Type B pancreatic cell (in vitro differentiated cells): ENCODE data around the gene ZNF835. TPM values are rescaled to one million over a fixed set of nuclear protein-coding genes. Genes with fewer than 3 reads are reported as not detected.

Source experiments
- DNase-seq: peaks from one replicate; pipeline ENCODE4 v3.0.0; 2021; ENCODE audit warnings: mixed read lengths; ENCODE audit not compliant: unreplicated experiment; ENCODE audit errors: extremely low spot score
- H3K27ac Mint-ChIP-seq: 2 replicates; pipeline ENCODE4 v1.8.0; 2021; ENCODE audit warnings: mild to moderate bottlenecking, mixed read lengths
- H3K27me3 Mint-ChIP-seq: 2 replicates; pipeline ENCODE4 v1.8.0; 2021; ENCODE audit warnings: mixed read lengths
- H3K36me3 Mint-ChIP-seq: 2 replicates; pipeline ENCODE4 v1.8.0; 2021; ENCODE audit warnings: mixed read lengths
- H3K4me1 Mint-ChIP-seq: one replicate; pipeline ENCODE4 v1.8.0; 2021; ENCODE audit warnings: mixed read lengths; ENCODE audit not compliant: unreplicated experiment
- H3K4me3 Mint-ChIP-seq: 2 replicates; pipeline ENCODE4 v1.8.0; 2021; ENCODE audit warnings: mild to moderate bottlenecking, mixed read lengths
- H3K9me3 Mint-ChIP-seq: 2 replicates; pipeline ENCODE4 v1.8.0; 2021; ENCODE audit warnings: mixed read lengths
- CTCF ChIP-seq: fragments of 200-600 bp; sonication (generic); conservative IDR thresholded peaks from 2 replicates; pipeline ENCODE4 v1.5.0; 2021; ENCODE audit warnings: antibody characterized with exemption, mild to moderate bottlenecking
- total RNA-seq: library from RNA; stranded (reverse); gene quantifications from 2 replicates; pipeline ENCODE4 v1.2.1, GENCODE V29; 2021; ENCODE audit warnings: low replicate concordance

The ZNF835 gene
- total RNA-seq, 1 donor from 2014 or later, result 0.12 TPM

- Mint-ChIP-seq H3K4me3 (peak overlapping the region; percentile 60), H3K9me3 (no peaks in the 10 kb centered on the region), H3K4me1 (no peaks in the 10 kb centered on the region), H3K36me3 (no peaks in the 10 kb centered on the region), H3K27ac (no peak overlapping the region), H3K27me3 (no peaks in the 10 kb centered on the region)
- no peak for TF ChIP-seq CTCF
- no peak for DNase-seq
Observed at GRCh38 chr19:56670961-56671612, 470 bp downstream of the ZNF835 start.

GRCh38 chr19:56670401-56670960 lies 1.1 kb downstream of the ZNF835 start:
- H3K36me3 Mint-ChIP-seq, result no peaks in the 10 kb centered on the region
- no peak overlapping the region for H3K4me3 Mint-ChIP-seq
- no peaks in the 10 kb centered on the region for H3K9me3 Mint-ChIP-seq
- no peak overlapping the region for H3K27ac Mint-ChIP-seq
- no peaks in the 10 kb centered on the region for H3K4me1 Mint-ChIP-seq
- DNase-seq, result no peak
- no peak for TF ChIP-seq CTCF
- H3K27me3 Mint-ChIP-seq, result no peaks in the 10 kb centered on the region

- H3K4me3 Mint-ChIP-seq, result no peak overlapping the region
- no peaks in the 10 kb centered on the region for H3K4me1 Mint-ChIP-seq
- H3K27me3 Mint-ChIP-seq, result no peaks in the 10 kb centered on the region
- H3K9me3 Mint-ChIP-seq, result no peaks in the 10 kb centered on the region
- H3K36me3 Mint-ChIP-seq, result no peaks in the 10 kb centered on the region
- no peak overlapping the region for H3K27ac Mint-ChIP-seq
- TF ChIP-seq CTCF, result no peak
- no peak for DNase-seq
Observed at GRCh38 chr19:56668676-56669075, 2.9 kb downstream of the ZNF835 start.

DNA sequence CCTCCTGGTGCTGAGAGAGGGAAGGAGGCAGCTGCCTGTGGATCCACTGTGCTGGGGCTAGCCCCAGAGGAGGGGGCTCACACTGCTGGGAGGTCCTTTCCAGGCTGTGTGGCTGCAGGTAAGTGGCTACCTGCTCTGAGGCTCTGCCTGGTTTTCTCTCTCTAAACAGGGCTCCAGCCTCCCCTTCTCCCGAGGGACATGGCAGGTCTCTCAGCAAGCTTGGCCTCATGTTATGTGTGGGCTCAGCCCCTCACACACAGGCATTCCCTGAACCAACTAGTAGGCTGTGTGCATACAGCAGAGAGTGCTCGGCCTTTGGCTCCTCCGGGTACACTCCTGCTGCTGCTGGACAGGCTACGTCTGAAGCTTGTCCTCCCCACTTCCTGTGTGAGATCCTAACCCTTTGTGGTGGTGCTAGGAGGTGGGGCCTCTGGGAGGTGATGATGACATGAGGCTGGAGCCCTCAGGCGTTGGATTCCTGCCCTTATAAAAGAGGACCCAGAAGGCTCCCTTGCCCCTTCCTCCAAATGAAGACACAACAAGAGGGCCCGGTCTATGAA lies 4.2 kb downstream of the ZNF835 start:
- no peak for DNase-seq
- no peaks in the 10 kb centered on the region for H3K9me3 Mint-ChIP-seq
- H3K27ac Mint-ChIP-seq, result no peak overlapping the region
- H3K27me3 Mint-ChIP-seq, result no peaks in the 10 kb centered on the region
- no peaks in the 10 kb centered on the region for H3K4me1 Mint-ChIP-seq
- no peaks in the 10 kb centered on the region for H3K36me3 Mint-ChIP-seq
- no peak overlapping the region for H3K4me3 Mint-ChIP-seq
- no peak for TF ChIP-seq CTCF

GRCh38 chr19:56664511-56664910 lies 7.0 kb downstream of the ZNF835 start:
- Mint-ChIP-seq H3K4me1 (no peaks in the 10 kb centered on the region), H3K9me3 (no peaks in the 10 kb centered on the region), H3K4me3 (no peak overlapping the region), H3K36me3 (no peaks in the 10 kb centered on the region), H3K27me3 (no peaks in the 10 kb centered on the region), H3K27ac (no peak overlapping the region)
- no peak for TF ChIP-seq CTCF
- DNase-seq, result no peak
